Measurements from ENCODE around the gene PLEKHA7. TPM values are rescaled to one million over a fixed set of nuclear protein-coding genes. Genes with fewer than 3 reads are reported as not detected.

Gene PLEKHA7
- total RNA-seq, 1 donor from 2014 or later: 9.5 TPM

DNA sequence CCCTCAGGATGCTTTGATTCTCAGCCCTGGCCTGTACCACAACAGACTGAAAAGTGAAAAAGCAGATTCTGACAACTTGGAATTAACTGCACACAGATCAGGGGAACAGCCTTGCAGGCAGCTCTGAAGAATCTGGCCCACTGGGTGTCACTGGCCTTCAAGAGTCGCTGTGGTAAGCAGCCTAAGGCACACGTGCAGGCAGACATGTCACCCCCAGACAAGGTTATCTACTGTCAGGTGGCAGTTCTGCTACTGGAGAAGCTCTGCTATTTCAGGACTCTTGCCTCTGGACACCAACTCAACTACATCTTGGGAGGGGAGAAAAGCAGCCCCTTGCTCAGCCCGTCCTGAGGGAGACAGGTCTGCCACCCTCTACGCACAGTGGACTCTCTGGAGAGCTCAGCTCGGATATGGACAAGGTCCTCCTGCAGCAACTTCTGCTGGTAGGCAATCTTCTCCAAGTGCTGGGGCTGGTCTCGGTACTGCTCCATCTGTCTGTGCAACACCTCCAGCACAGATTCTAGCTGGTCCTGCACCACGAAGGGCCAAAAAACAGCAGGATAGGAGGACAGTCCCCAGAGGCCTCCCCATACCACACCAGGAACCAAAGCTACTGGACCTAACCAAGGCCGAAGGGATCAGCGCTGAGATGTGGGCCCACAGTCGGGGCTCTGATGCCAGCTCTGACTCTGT is 212.8 kb downstream of the PLEKHA7 start:
- Histone ChIP-seq H3K4me1 (peaks cover 0 to 2% of the 10 kb centered on the region in 2 donors), H3K27ac (no peak overlapping the region), H3K9me3 (no peaks in the 10 kb centered on the region), H3K4me3 (no peak overlapping the region), H3K36me3 (peaks cover 0 to 3% of the 10 kb centered on the region in 2 donors), H3K27me3 (no peaks in the 10 kb centered on the region)
- DNase-seq (ENCODE audit: low spot score in 2 of 2): no peak
- intact Hi-C loops (cut with DNase I): no loop called here
- TF ChIP-seq, protein P1, sequence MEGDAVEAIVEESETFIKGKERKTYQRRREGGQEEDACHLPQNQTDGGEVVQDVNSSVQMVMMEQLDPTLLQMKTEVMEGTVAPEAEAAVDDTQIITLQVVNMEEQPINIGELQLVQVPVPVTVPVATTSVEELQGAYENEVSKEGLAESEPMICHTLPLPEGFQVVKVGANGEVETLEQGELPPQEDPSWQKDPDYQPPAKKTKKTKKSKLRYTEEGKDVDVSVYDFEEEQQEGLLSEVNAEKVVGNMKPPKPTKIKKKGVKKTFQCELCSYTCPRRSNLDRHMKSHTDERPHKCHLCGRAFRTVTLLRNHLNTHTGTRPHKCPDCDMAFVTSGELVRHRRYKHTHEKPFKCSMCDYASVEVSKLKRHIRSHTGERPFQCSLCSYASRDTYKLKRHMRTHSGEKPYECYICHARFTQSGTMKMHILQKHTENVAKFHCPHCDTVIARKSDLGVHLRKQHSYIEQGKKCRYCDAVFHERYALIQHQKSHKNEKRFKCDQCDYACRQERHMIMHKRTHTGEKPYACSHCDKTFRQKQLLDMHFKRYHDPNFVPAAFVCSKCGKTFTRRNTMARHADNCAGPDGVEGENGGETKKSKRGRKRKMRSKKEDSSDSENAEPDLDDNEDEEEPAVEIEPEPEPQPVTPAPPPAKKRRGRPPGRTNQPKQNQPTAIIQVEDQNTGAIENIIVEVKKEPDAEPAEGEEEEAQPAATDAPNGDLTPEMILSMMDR (IDR thresholded peaks at IDR 0.05): no peak

DNA sequence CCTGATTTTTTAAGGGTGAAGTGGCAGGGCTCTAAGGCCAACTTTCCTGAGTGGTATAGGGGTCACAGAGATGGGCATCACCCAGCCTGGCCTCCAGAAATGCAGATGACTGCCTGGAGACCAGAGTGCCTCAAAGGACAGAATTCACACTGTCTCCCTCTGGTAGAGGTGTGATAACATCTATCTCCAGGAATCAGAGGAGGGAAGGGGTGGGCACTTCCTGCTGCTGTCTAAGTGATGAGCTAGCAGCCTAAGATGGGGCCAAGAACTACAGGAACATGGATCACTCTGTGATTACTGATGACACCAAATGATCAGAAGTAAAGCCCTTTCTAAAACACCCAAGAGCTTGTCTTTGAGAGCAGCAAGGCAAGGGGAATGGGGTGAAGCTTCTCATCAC is 213.8 kb downstream of the PLEKHA7 start:
- TF ChIP-seq, protein P1 (IDR thresholded peaks at IDR 0.05): no peak
- intact Hi-C loops (cut with DNase I): no loop called here
- Histone ChIP-seq H3K36me3 (peaks cover 0 to 3% of the 10 kb centered on the region in 2 donors), H3K27ac (no peak overlapping the region), H3K9me3 (no peaks in the 10 kb centered on the region), H3K4me1 (no peaks in the 10 kb centered on the region), H3K4me3 (no peak overlapping the region), H3K27me3 (no peaks in the 10 kb centered on the region)
- no peak for DNase-seq (ENCODE audit: low spot score in 2 of 2)

DNA sequence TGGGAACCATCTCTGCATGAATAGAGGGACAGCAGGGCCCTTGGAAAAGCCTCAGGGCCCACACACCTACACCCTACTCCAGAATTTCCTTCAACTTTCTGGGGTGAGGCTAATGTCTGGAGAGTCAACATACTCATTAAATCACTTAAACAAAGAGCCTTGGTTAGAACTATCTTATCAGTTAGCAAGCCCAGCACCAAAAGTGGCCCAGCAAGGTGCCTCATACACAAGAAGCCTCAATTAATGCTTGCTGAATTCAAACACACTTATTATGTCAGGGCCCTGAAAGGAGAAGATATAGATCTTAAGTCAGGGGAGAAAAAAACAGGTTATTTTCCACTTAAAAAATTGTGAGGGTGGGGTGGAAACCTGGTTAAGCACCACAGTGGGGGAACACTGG is 214.3 kb downstream of the PLEKHA7 start:
- DNase-seq (ENCODE audit: low spot score in 2 of 2): no peak
- Histone ChIP-seq H3K36me3 (peaks cover 0 to 3% of the 10 kb centered on the region in 2 donors), H3K27me3 (no peaks in the 10 kb centered on the region), H3K4me3 (no peak overlapping the region), H3K9me3 (no peaks in the 10 kb centered on the region), H3K4me1 (no peaks in the 10 kb centered on the region), H3K27ac (no peak overlapping the region)
- intact Hi-C loops (cut with DNase I): no loop called here
- TF ChIP-seq, protein P1 (IDR thresholded peaks at IDR 0.05): no peak

DNA sequence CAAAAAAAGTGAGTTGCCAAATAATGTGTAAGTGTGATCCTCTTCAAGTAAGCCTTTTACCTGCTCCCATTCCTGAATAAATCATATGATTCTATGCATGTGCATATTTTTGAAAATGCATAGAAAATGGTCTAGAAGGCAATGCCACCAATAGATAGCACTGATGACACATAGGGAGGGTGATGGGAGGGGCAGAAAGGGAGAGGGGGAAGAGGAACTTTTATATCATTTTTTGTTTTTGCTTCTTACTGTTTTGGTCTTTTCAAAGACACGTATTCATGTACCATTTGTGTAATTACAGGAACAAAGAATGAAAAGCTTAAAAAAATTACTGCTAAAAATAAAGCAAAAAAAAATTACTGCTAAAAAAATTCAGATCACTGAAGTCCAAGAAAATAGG is 215.0 kb downstream of the PLEKHA7 start:
- peaks cover 0 to 3% of the 10 kb centered on the region in 2 donors for H3K36me3 ChIP-seq
- H3K27ac ChIP-seq: no peak overlapping the region
- H3K9me3 ChIP-seq: no peaks in the 10 kb centered on the region
- no peak for DNase-seq (ENCODE audit: low spot score in 2 of 2)
- TF ChIP-seq, protein P1 (IDR thresholded peaks at IDR 0.05): no peak
- H3K27me3 ChIP-seq: no peaks in the 10 kb centered on the region
- H3K4me3 ChIP-seq: no peak overlapping the region
- intact Hi-C loops (cut with DNase I): no loop called here
- no peaks in the 10 kb centered on the region for H3K4me1 ChIP-seq

DNA sequence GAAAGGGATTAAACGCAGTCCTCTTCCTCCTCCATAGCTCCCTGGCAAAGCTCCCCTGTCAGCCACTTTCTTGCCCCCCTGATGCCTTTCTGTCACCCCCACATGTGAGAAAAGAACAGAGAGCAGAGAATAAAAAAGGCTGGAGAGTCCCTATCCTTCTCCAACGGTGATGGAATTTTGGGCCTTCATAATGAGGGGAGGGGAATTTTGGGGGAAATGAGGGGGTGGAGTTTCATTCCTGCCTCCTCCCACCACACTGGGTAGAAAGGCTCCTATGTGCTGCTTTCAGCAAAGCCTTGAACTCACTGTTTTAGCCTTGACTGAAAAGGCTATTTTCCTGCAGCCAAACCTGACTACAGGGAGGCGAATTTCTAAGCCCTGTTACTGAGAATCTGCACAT is 216.4 kb downstream of the PLEKHA7 start:
- Histone ChIP-seq H3K27me3 (no peaks in the 10 kb centered on the region), H3K4me1 (peaks cover 5 to 9% of the 10 kb centered on the region in 2 donors), H3K9me3 (no peaks in the 10 kb centered on the region), H3K36me3 (peaks cover 0 to 3% of the 10 kb centered on the region in 2 donors), H3K27ac (no peak overlapping the region), H3K4me3 (no peak overlapping the region)
- no peak for DNase-seq (ENCODE audit: low spot score in 2 of 2)
- intact Hi-C loops (cut with DNase I): no loop called here
- TF ChIP-seq, protein P1 (IDR thresholded peaks at IDR 0.05): no peak

Measured in ascending aorta (tissue), 2 donors.